ENCODE measurements around the gene EEIG1.
A peak's percentile ranks its signal among the peaks of the same experiment; 100 is the strongest.

EEIG1 gene

DNA sequence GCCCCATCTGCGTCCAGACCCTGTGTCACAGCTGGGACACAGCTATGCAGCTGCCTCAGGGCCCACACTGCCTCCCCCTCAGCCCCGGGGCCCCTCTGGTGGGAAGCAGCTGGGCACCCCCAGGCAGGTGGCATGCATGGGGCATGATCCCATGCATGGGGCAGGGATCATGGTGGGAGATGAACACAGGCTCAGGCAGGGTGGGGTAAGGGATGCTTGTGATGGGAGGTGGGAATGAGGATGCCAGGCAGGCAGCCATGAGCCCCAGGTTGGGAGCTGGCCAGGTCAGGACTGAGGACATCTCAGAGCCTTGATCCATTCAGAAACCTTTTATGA is 19.7 kb downstream of the EEIG1 start:
- DNase-seq, result no peak

DNA sequence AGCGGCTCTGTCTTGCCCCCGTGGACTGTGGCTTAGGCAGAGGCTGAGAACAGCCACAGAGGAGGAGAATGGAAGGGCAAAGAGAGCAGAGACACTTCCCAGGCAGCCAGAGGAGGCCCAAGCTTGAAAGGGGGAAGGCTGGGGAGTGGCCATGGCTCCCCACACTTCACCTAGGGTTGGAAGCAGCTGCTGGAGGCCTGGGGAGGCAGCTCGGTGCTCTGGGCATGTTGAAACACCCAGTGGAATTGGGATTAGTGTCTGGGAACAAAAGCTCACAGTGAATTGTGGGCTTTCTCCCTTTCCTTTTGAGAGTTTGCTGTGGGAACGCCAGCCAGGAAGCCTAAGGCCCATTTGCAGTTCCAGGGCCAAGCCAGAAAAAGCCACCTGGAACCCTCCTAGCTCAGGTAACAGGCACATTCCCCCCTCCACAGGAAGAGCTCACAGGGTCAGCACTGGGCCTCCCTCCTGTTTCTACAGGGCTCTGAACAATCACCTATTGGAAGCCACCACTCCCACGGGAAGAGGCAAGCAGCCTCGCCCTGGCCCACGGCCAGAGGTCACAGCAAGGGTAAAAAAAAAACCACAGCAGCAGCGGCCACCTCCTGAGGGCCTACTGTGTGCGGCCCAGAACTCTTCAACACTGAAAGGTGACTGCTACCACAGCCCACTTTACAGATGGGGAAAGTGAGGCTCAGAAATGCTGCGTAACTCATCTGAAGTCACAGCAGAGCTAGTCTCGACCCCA is 20.2 kb downstream of the EEIG1 start:
- no peak for DNase-seq

DNA sequence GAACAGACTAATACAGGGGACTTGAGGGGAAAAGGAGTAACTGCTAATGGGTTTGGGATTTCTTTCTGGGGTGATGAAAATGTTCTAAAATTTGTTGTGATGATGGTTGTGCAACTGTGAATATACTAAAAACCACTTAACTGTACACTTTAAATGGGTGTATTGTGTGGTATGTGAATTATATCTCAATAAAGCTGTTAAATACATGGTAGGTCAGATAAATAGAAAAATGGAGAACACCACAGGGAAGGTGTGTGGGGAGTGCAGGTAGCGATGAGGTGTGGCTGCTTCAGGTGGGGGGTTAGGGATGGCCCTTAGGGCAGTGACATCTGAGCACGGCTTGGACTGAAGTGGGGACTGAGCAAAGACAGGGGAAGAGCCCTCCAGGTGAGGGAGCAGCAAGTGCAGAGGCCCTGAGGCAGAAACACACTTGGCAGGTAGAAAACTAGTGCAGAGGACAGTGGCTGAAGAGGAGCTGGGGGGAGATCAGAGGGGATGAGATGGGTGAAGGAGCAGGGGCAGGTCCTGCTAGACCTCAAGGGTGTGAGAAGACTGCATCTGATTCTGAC is 20.9 kb downstream of the EEIG1 start:
- no peak for DNase-seq

DNA sequence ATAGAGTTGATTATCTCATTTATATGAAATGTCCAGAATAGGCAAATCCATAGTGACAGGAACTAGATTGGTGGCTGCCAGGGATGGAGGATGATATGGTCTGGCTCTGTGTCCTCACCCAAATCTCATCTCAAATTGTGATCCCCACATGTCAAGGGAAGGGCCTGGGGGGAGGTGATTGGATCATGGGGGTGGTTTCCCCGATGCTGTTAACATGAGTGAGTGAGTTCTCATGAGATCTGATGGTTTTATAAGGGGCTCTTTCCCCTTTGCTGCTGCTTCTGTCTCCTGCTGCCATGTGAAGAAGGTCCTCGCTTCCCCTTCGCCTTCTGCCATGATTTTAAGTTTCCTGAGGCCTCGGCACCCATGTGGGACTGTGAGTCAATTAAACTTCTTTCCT is 21.4 kb downstream of the EEIG1 start:
- no peak for DNase-seq

DNA sequence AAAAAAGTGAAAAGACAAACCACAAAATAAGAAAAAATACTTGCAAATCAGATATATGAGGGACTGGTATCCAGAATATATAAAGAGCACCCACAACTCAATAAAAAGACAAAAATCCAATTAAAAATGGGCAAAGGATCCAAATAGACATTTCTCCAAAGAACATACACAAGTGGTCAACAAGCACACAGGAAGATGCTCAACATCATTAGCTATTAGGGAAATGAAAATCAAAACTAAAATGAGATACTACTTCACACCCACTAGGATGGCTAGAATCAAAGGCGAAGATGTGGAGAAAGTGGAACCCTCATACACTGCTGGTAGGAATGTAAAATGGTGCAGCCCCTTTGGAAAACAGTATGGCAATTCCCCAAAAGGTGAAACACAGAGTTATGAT is 22.1 kb downstream of the EEIG1 start:
- DNase-seq, result no peak

DNA sequence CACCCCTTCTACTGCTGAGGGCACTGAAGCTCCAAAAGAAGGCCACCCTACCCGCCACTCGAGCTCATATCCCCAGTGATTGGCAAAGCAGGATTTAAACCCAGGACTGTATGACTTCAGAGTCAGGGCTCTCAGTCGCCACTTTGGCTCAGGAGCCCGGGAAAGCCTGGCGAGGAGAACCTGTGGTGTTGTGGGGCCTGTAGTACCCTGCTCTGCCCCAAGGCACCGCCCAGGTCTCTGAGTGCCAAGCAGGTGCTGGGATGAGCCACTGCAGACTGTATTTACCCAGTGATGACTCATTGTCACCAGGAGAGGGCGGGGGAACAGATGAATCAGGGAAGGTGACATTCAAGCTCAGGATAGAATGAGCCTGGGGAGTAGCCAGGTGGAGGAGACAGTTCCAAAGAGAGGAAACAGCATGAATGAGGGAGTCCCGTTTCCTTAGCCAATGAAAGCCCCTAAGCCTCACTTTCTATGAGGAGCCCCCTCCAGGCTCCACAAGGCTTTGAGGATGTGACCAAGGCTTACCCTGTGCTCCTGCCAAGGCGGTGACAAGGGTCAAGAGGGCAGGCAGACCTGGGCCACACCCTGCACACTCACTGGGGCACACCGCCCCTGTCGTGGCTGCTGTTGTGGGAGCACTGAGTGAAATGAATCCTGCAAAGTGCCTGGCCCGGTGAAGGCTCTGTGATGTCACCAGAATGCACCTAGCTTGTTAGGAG is 25.3 kb downstream of the EEIG1 start:
- DNase-seq, result peak in 38 of 58 donors; percentile 40 to 75 (median 56)

DNA sequence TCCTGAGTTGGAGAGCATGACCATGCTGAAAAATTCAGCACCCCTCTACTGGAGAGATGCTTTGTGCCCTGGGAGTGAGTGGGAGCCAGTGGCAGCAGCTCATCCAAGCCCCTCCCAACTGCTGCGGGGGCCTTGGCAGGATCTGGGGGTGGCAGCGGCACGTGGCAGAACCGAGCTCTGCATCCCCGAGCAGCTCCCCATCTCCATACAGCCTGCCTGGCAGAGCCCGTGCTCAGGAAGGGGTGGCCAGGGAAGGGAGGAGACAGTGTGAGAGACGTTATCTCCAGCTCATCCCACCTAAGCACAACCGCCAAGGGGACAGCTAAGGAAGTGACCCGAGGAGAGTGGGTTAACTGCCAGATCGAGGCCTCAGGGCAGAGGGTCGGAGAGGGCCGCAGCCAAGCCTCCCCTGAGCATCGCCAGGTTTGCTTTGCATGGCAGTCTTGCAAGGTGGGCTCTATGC is 25.9 kb downstream of the EEIG1 start:
- peak in 53 of 58 donors; percentile 23 to 88 (median 70) for DNase-seq

DNA sequence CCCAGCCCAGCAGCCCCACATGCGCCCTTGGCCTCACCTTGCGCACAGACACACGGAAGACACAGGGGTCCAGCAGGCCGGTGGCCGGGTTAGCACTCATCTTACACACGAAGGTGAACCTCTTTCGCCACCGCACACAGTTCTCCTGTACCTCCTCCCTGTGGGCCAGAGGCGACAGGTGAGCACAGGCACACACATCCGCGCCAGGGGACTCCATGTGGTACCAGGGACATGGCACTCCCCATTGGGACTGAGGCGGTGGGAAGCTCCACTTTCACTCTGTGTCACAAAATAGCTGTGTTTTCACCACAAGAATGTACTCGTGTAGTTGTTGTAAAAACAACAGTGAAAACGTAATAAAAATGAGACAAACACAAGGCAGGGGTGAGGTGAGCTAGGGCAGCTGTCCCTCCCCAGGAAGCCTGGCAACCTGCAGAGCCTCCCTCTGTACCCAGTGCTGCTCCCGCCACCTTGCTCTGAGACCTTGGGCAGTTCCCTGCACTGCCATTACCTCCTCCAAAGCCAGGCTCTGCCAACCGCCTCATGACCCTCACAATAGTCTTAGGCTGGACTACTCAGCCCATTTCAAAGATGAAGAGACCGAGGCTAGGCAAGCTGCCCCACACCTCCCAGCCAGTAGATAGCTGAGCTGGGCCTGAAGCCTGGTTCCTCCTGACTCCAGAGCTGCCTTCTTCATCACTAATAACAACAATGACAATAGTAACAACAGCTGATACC is 26.9 kb downstream of the EEIG1 start:
- DNase-seq, result no peak

DNA sequence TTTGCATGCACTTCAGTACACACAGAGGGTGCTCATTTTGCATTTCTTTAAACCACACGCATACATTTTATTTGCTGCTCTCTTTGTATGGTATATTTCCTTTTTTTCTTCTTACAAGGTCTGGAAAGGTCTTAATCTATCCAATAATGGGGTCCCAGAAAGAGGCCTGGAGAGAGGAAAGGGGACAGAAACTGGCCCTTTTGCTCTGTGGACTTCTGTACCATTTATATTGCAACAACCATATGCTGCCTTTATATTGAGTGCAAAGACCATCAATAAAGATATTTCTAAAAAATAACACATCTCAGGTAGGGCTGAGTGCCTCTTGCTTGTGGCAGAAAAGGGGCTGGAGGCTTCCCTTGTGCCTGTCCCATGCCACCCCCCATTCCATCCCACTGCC is 27.6 kb downstream of the EEIG1 start:
- no peak for DNase-seq

DNA sequence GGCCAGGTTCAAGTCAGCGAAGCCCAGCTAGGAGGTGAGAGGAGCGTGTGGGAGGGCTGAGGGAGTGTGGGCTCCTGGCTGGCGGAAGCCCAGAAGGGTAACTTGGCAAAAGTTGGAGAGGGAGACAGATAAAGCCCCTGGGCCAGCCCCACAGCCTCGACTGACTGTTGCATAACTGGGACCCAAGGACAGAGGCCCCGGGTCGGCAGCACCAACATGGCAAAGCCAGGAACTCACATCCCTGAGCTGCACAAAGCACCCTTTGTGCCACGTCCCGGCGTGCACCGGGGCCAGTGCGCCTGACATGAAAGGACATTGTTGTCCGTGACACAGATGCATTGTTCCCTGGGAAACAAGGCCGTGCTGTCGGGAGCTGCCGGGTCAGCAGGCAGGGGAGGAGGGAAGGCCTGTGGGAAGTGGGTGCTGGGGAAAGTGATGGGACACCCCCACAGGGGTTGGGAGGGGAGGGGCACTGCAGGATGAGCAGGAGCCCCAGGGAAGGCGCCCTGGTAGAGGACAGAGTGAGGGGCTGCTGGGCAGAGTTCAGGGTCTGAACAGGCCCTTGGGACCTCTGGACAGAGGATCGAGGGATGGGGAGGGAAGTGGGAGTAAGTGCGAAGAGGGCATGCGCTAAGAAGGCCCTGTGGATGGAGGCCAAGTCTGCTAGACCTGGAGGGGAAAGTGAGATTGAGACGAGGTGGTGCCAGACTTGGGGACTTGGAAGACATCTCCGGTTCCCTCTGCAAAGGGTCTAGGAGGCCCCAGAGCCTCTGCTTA is 30.1 kb downstream of the EEIG1 start:
- DNase-seq, result peak in 57 of 58 donors; percentile 46 to 99 (median 92)

DNA sequence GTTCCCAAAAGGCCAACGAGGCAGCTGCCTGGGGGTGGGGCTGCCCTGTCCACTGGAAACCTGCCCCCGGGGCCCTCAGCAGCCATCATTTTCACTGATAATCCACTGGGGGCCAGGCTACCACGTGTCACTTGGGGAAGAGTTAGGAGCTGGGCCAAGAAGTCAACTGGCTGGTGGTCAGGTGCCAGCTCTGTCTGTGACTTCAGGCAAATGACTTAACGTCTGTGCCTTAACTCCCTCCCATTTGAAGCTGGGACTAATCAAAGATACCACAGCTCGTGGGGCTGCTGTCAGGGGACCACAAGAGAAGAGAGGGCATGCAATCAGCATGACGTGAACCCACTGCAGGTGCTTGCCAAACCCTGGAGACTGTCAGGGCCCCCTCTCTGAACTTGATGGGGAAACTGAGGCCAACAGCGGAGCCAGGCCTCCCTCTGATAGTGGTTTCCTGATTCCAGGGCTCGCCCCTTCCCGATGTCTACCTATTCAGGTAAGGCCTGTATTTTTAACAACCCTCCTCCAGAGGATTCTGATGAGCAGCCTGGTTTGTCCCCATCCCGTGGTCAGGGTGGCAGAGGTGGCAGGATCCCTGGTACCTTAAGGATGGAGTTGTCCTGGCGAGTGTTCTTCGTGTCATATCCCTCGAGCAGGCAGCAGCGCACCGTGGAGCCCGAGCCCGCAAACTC is 30.8 kb downstream of the EEIG1 start:
- peak in 33 of 58 donors; percentile 33 to 83 (median 54) for DNase-seq

DNA sequence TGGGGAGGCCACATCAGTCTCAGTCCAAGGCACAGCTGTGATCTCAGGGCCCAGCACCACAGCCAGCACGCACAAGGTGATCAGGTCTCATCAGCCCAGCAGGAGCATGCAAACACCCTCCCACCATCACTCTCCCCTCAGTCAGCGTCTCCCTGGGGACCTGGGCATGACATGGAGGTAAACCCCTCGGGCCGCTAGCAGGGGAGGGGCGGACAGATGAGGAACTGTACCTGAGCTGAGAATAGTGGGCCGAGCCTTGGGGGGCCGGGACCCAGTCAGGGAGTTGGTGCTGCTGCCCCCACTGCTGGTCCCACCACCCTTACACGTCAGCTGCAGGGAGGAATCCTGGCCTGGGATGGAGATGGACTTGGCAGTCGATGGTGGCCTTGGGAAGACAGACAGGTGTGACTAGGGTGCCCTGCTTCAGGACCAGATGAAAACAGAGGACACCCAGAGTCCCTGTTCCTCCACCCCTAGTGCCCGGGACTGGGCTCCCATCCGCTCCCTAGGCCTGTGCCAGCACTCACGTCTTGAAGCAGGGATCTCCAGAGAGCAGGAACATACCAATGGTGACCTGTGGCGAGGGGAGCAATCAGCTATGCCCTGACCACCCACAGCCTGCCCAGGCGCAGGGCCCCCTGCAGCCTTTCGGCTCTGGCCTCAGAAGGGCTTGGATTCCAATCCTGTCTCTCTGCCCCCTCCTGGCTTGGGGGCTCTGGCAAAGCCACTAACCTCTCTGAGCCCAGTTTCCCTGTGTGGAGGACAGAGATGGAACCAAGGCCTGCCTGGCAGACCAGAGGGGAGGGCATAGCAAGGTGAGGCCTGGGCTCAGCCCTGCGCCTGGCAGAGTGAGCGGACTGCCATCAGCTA is 32.7 kb downstream of the EEIG1 start:
- no peak for DNase-seq

DNA sequence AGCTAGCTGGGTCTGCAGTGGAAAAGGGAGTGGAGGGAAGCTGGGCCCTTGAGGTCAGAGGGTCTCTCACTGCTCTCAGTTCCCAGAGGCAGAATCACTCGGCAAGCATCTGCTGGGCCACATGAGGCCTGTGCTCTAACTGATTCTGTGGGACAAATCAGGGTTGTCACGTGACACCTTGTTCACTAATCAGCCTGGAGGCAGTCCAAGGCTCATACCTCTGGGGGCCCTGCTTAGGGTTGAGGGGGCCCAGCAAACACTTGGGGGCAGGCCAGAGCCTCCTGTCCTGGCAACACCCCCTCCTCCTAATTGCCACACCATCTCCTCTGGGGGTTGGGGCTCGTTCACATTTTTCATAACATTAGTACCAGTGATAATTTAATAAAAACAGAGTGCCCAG is 34.1 kb downstream of the EEIG1 start:
- peak in 1 of 58 donors; percentile 40 for DNase-seq

DNA sequence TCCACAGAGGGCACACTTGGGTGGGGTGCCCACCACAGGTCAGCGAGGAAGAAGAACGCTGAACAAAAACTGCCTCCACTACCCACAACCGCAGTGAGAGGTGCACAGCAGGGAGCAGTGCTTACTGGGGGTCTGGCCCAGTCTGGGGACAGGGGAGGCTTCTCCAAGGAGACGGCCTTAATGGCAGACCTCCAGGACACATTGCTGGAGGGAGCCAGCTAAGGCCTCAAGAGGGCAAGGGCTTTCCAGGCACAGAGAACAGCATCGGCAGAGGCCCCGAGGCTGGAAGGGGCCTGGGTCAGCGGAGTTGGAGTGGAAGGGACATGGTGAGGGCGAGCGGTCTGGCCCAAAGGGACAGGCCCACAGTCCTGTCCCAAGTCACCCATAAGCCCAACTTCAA is 34.8 kb downstream of the EEIG1 start:
- peak in 1 of 58 donors; percentile 28 for DNase-seq

DNA sequence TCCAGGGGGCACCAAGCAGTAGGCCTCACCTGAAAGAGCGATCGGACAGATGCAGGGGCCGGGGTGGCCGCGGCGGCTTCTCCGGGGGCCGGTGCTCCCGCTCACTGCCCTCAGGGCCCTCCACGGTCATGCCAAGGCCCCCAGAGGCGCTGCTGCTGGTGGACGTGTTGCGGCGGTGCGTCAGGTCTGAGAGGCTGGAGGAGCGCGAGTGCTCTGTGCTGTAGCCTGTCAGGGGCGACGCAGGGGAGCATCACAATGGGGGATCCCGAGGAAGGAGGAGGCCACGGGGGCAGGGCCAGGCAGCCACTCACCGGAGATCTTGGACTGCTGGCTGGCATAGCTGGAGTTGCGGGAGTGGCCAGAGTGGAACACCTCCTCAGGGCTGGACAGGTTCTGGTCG is 35.5 kb downstream of the EEIG1 start:
- no peak for DNase-seq

DNA sequence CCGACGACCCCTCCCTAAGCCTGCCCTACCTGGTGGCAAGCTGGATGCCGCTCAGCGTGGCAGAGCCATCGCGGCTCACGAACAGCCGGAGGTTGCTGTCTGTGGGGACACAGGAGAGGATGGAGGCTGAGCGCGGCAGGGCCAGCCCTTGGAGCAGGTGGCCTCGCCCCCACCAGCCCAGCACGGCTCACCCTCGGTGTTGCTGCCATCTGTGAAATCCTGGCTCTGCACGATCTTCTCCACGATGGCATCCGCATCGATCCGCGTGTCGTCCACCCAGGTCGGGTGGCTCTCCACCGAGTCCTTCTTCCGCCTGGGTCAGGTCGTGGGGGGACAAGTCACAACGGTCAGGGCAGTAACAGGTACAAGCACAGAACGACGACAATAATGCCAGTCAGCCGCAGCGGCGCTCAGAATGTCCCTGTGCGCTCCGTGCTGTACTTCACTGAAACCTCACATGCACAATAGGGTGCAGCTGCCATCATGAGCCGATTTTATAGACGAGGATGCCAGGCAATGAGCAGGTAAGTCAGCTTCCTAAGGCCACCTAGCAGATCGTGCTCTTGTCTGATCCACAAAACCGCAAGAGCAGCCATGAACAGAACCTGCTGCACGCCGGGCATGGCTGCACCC is 36.1 kb downstream of the EEIG1 start:
- DNase-seq, result no peak

DNA sequence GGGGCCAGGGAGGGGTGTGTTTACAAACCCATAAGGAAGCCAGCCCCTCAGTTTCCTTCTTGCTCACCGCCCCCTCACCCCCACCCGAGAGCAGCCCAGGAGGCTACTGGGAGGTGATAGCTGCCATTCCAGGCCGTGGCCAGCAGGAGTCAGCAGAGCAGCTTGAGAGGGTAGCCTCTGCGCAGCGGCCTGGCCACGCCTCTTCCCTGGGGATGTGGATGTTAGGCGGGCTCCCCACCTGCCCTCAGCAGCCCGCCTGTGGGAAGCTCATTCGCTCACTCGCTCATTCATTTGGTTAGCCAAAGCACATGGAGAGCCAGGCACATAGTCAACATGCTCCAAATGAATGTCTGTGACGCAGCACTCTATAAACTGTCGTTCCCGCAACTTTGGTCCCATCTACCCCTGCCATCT is 37.1 kb downstream of the EEIG1 start:
- peak in 57 of 58 donors; percentile 28 to 94 (median 82) for DNase-seq

DNA sequence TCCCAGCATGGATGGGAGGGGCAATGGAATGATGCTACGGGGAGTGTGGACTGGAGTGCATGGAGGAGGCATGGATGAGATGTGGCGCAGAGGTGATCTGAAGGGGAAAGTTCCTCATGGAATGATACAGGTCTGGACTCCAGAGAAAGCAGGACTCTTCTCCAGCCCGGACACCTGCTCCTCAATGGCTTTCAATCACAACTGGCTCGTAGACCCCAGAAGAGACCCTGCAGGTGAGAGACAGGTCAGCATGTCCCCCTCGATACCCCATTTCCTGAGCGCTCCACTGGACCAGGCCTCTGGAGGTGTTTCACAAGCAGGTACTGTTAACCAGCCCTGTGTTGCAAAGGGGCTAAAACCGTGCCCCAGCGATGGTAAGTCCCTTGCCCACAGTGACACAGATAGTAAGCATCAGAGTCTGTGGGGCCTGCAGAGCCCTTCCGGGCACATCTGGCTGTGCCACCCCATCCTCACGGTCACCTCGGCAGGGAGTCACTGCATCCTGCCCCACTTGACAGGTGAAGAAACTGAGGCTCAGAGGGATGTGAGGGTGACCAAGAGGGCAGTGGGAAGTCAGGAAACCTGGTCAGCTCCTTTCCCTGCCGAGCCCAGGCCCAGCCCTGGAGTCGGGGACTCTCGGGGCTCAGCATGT is 37.7 kb downstream of the EEIG1 start:
- no peak for DNase-seq

Data from anterior cingulate cortex (tissue), 58 donors.